OCI-M1 (cell line): ENCODE data around the gene TUBB.
A peak's percentile ranks its signal among the peaks of the same experiment; 100 is the strongest.
"Not testable (repeated sequence)": the region's sequence is repeated elsewhere in the genome, so short reads cannot be mapped to it uniquely, and the experiment has no call there.

ENCODE experiments used
- DNase-seq: peaks from one replicate; lab custom pipeline; 2025; lab: John Stamatoyannopoulos, UW

The TUBB gene

DNA sequence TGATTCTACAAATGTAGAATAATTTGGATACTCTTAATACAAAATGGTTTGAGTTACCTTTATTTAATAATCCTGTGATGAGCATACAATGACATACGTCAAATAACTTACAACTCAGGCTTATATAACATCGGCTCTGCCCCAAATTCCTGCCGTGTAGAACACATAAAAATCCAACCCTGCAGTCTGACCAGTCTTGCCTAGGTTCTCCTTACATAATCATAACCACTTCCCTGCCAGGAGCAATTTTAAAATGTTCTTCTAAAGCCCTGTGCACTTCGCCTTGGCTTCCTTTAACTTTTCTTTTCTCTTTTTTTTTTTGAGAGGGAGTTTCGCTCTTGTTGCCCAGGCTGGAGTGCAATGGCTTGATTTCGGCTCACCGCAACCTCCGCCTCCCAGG, 40.4 kb downstream of the TUBB start:
- DNase-seq = no peak

DNA sequence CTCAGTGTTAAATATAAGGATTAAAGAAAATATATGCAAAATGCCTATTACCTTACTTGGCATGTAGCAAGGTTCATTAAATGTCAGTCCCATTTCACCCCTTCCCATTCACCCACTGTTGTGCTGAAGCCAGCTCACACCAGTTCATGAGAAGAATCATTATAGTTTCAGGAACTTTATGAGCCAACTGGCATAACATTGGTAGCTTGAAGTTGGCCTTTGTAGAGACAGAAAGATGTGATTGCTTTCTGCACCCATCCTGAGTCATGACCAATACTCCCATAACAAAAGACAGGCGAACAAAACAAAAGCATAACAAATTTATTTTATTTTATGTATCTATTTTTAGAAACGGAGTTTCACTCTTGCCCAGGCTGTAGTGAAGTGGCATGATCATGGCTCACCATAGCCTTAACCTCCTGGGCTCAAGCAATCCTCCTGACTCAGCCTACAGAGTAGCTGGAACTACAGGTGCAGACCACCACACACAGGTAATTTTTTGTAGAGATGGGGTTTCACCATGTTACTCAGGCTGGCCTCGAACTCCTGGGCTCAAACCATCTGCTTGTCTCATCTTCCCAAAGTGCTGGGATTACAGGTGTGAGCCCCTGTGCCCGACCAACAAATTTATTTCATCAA, 41.8 kb downstream of the TUBB start:
- no peak for DNase-seq

DNA sequence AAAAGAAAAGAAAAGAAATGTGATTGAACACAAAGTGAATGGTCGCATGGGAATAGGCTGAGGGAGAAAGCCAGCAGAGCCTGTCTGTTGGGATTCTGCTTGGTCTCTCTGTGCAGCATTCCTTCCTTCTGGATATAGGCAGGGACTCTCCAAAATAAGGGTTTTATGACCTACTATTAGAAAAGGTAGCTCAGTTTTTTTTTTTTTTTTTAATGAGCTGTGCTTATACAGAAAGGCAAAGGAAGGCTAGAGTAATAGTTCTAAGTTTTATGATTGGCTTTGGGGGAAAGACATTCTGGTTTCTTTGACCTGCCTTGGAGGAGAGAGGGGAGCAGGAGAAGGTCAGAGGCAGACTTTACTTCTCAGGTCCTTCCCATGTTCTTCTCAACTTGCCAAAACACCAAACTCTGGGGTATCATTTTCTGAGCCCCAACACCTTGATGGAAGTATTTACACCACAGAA, 43.0 kb downstream of the TUBB start:
- DNase-seq = no peak

DNA sequence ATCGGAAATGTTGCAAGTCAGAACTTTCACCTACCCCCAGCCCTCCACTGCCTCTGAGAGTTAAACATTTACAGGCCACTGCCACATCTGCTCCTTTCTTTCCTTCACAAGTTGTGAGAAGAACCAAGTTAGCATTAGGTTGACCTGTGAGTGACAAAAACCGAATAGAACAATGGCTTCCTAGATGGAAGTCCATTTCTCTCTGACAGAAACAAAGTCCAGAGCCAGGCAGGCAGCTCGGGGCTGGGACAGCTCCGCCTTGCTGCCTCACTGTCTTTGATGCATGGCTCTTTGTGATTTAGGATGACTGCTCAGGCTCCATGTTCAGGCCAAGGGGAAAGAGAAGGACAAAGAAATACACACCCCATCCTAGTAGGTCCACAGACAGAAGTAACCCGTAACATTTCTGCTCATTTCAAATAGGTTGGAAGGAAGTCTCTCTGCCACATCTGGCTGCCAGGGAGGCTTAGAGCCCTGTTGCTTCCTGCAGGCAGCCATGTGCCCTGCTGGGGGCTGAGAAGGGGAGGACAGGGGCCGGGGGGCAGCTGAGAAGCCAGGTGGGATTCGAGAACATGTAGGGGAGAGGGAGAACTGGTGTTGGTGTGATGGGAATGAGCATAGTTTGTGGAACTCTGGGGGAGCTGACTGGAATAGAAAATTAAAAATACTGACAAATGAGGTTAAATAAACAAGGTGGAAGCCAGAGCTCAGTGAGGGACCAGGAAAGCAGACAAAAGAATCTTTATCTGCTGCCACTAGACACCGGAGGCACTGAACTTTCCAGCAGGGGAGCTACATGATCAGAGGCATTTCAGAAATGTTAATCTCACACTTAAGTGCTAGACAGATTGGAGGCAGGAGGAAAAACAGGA, 43.7 kb downstream of the TUBB start:
- peak; percentile 48 for DNase-seq

DNA sequence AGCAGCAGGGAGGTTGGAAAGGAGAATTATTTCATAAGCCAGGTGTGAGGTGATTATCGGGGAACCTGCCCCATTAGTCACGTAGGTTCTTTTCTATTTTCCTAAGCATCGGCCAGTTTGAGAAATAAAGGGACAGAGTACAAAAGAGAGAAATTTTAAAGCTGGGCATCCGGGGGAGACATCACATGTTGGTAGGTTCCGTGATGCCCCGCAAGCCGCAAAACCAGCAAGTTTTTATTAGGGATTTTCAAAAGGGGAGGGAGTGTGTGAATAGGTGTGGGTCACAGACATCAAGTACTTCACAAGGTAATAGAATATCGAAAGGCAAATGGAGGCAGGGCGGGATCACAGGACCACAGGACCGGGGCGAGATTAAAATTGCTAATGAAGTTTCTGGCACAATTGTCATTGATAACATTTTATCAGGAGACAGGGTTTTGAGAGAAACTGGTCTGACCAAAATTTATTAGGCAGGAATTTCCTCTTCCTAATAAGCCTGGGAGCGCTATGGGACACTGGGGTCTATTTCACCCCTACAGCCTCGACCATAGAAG, 44.4 kb downstream of the TUBB start:
- DNase-seq = not testable (repeated sequence)

DNA sequence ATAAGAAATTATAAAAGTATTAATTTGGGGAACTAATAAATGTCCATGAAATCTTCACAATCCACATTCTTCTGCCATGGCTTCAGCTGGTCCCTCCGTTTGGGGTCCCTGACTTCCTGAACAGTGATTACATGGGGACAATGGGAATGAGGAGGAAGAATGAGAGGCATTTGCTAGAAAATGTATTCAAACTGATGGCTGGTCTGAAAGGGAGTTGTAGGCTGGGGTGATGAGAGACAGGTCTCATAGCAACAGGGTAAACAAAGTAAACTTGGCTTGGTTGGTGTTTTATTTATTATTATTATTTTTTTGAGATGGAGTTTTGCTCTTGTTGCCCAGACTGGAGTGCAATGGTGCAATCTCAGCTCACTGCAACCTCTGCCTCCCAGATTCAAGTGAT, 45.3 kb downstream of the TUBB start:
- DNase-seq = not testable (repeated sequence)

DNA sequence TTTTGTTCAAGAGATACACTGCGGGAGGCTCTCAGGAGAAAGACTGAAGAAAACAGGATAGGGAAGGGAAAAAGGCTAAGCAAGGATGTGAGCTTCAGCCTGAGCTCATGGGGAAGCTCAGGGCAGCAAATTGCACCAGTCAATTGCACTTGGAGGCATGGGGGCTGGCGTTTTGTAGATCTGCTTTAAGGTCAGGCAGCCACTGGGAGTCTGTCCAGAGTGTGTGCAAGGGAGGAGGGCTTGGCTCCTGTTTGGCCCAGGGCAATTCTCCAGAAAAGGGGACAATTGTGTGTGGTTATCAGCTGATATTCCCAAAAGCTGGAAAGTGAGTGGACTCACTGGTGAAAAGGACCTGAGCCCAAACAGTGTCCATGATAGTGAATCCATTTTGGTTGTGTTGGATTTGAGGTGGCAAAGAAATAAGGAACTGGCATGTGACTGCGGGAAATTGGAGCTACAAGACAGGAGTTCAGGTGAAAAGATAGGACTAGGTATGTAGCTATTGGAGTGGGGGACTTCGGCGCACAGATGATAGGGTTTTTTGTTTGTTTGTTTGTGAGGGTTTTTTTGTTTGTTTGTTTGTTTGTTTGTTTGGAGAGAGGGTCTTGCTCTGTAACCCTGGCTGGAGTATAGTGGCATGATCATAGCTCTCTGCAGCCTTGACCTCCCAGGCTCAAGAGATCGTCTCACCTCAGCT, 46.5 kb downstream of the TUBB start:
- DNase-seq = no peak

DNA sequence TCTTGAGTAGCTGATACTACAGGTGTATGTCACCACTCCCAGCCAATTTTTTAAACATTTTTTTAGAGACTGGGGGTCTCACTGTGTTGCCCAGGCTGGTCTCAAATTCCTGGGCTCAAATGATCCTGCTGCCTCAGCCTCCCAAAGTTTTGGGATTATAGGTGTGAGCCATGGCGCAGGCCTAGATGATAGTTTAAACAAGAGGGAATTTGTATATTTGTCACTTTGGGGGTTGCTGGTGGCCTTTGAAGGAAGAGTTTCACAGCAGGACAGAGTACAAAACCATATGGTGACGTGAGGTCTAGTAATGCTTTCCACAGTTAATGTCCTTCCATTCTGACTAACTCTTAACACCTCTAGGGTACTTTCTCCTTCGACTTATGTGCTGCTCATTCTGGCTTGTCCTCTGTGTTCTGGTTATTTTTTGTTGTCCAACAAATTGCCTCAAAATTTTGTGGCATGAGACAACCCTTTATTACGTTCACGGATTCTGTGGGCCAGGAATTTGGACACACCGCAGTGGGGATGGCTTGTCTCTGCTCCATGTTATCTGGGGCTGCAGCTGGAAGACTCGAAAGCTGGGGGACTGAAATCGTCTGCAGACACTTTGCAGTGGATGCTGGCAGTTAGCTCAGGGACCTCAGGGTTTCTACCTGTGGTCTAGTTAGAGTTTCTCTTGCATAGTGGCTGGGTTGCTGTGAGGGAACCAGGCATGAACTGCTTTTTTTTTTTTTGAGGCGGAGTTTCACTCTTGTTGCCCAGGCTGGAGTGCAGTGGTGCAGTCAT, 47.2 kb downstream of the TUBB start:
- DNase-seq = no peak

DNA sequence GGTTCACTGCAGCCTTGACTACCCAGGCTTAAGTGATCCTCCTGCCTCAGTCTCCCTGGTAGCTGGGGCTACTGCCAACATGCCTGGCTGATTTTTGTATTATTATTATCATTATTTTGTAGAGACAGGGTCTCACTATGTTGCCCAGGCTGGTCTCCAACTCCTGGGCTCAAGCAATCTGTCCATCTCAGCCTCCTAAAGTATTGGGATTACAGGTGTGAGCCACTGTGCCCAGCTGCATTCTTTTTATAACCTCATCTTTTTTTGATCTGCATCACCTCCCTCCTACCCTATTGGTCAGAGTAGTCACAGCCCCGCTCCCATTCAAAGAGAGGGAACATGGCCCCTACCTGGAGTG, 47.8 kb downstream of the TUBB start:
- DNase-seq = no peak

DNA sequence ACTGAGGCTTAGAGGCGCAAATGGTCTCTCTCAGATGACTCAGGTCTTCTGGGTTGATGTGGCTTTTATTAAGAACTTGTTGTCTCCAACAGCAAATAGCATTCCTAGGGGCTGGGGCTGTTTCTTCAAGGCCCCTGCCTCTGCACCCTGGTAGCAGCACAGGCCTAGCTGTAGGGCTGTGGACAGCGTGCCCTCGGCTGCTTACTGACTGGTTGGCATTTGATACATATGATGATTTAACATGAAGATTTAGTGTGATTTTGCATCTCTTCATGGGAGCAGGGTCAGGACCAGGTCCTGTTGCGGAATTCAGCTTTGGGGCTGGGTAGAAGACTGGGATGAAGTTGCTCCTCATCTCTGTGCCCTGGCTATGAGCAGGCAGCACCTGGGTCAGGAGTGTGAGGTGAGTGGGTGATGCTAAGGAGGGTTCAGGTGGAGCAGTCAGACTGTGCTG, 48.5 kb downstream of the TUBB start:
- DNase-seq = no peak

DNA sequence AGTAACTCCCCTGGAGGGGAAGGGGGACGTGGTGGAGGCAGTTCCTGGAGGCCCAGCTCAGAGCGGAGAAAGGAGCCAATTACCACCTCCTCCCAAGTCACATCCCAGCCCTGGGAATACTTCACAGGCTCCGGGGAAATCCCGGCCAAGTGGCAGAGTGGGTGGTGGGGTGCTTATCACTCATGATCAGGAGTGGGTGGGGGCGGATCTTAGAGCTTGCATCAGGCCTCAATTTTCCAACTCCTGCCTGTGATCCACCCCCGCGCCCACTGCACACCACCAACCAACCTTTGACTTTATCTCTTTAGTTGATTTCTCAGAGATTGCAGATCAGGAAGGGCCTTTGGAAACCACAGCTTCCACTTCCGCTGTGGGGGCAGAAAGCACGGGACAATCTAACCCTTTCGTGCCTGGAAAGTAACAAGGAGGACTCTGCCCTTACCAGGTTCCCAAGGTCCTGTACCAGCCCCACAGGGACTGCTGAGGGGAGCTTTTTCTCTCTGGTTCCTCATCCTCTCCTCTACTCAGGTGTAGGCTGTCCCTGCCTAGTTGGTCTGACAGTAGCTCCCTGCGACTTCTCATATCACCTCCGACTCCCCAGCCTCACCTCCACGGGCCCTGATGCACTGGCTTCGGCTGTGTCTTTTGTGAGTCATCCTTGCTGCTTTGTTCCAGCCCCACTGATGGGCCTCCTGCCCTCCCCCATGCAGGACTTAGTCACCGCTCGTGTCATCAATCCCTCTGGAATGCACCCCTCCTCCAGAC, 49.1 kb downstream of the TUBB start:
- DNase-seq = peak; percentile 73

DNA sequence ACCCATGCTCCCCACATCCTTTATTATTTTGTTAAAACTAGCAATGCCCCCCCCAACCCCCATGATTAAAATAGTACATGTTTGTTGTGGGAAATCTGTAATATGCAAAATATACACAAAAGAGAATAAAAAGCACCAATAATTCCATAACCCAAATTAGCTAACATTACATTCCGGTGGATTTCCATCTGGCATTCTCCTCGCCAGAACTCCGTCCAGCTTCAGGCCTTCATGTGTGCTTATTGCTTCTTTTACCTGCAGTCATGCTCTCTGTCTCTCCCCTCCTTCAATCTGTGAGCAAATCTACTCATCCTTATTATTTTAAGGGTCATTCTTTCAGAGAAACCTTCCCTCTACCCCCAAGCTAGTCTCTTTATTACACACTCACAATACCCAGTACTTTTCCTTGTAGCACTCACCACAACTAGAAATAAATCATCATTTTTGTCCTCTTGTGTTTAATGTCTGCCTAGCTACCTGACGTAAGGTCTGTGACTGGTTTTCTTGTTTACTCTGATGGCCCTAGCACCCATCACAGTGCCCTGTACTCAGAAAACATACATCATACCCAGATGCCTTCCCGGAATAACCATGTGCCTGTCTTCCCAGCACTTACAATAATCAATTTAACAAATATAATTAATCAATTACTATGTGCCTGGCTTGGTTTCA, 49.8 kb downstream of the TUBB start:
- DNase-seq = no peak

DNA sequence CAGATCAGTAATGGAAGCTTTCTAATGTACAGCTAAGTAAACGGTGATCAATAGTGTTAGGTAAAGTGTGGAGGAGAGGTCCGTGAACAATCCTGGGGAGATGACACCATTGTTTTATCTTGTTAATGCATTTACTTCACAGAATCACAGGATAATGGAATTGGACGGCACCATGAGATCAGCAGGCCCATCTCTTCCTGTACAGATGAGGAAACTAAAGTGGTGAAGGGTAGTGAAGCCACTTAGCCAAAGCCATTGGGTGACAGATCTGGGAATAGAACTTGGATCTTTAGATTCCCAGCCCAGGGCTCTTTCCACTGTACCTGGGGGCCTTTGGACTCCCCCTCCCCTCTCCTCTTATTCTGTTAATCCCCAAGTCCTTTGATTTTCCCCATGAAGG, 50.4 kb downstream of the TUBB start:
- DNase-seq = no peak

DNA sequence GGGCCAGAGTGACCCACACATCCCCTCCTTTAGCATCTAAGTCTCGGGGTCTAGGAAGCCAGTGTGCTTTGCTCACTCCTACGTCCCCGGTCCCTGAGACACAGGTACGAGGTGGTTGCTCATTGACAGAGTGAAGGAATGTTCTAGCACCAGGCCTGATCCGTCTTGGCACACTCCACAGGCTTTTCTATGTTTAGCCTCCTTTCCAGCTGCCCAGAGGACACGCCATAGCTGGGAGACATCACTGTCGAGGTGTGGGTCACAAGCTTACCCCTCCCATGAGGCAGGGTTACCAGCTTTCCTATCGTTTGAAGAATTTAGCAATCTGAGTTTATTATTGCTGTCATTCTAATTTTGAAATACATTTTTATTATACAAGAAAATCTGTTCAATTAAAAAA, 54.5 kb downstream of the TUBB start:
- no peak for DNase-seq
